BJ (cell line): ENCODE measurements around the gene ENDOG. TPM values are rescaled to one million over a fixed set of nuclear protein-coding genes. Genes with fewer than 3 reads are reported as not detected.
A peak's percentile ranks its signal among the peaks of the same experiment; 100 is the strongest.
"Not testable (repeated sequence)": the region's sequence is repeated elsewhere in the genome, so short reads cannot be mapped to it uniquely, and the experiment has no call there.

Source experiments
- CTCF ChIA-PET: fragments of 350-600 bp; formaldehyde crosslinking; extraction: SDS; loops from one replicate; lab custom pipeline; 2021; ENCODE audit warnings: antibody characterized with exemption, inconsistent platforms; lab: Yijun Ruan, JAX
- POLR2A ChIA-PET: fragments of 300-600 bp; sonication (Branson Sonifier 250); formaldehyde crosslinking; extraction: SDS; loops from one replicate; lab custom pipeline; 2021; ENCODE audit warnings: antibody characterized with exemption; lab: Charles Lee
- DNase-seq: peaks from one replicate; pipeline ENCODE4 v3.0.0-alpha.2; 2011; ENCODE audit warnings: low read depth
- H3K27me3 ChIP-seq: 2 replicates; pipeline ENCODE4 v1.6.0; 2011; ENCODE audit warnings: low read length; ENCODE audit not compliant: control insufficient read depth, insufficient read depth
- H3K36me3 ChIP-seq: 2 replicates; pipeline ENCODE4 v1.5.1; 2011; ENCODE audit warnings: low read length; ENCODE audit not compliant: control insufficient read depth, insufficient read depth
- H3K4me3 ChIP-seq: 2 replicates; pipeline ENCODE4 v1.5.1; 2011; ENCODE audit warnings: low read depth, mild to moderate bottlenecking, control low read depth, low read length
- CTCF ChIP-seq: IDR thresholded peaks from 2 replicates; pipeline ENCODE4 v1.5.1; 2011; ENCODE audit warnings: low read depth, mild to moderate bottlenecking, control low read depth, inconsistent platforms, low read length, moderate library complexity; ENCODE audit not compliant: insufficient read depth
- polyA plus RNA-seq: library from polyadenylated mRNA; depleted of rRNA; stranded (reverse); fragments of >200 nt; gene quantifications from 2 replicates; pipeline ENCODE4 v1.2.3, GENCODE V29; 2011

Gene ENDOG
- polyA plus RNA-seq, 1 experiment: 20.7 TPM

GRCh38 chr9:128845186-128845931 lies 27.1 kb downstream of the ENDOG start:
- no peaks in the 10 kb centered on the region for H3K27me3 ChIP-seq
- DNase-seq: no peak
- ChIA-PET CTCF (interaction anchor here (0.5 to 2.8 kb wide), 9 partner anchors 14 to 161 kb away, joined by 3 to 11 read pairs (median 4); partner anchors contain the start of gene ENDOG), POLR2A (no interaction called here)
- TF ChIP-seq CTCF: peak; percentile 39
- H3K36me3 ChIP-seq: no peaks in the 10 kb centered on the region
- H3K4me3 ChIP-seq: no peak overlapping the region

- DNase-seq: no peak
- no peak for TF ChIP-seq CTCF
- Histone ChIP-seq H3K36me3 (no peaks in the 10 kb centered on the region), H3K4me3 (no peak overlapping the region), H3K27me3 (no peaks in the 10 kb centered on the region)
- ChIA-PET POLR2A (no interaction called here), CTCF (interaction anchor here (1.0 kb wide), 2 partner anchors 16 to 81 kb away, joined by 3 to 4 read pairs; no protein-coding TSS in a partner anchor)
Observed at GRCh38 chr9:128846680-128847030, 28.4 kb downstream of the ENDOG start.

- POLR2A ChIA-PET: no interaction called here
- no peak for TF ChIP-seq CTCF
- DNase-seq: no peak
- CTCF ChIA-PET: no interaction called here
- no peaks in the 10 kb centered on the region for H3K36me3 ChIP-seq
- no peak overlapping the region for H3K4me3 ChIP-seq
- no peaks in the 10 kb centered on the region for H3K27me3 ChIP-seq
Observed at GRCh38 chr9:128847803-128848202, 29.5 kb downstream of the ENDOG start.

GRCh38 chr9:128851024-128851423 lies 32.7 kb downstream of the ENDOG start:
- H3K4me3 ChIP-seq, POLR2A ChIA-PET, DNase-seq, H3K27me3 ChIP-seq, H3K36me3 ChIP-seq: not testable (repeated sequence)
- CTCF ChIA-PET: interaction anchor here (1.0 kb wide), 1 partner anchor 78 kb away, joined by 3 read pairs; no protein-coding TSS in a partner anchor

GRCh38 chr9:128851779-128852600 lies 33.7 kb downstream of the ENDOG start:
- POLR2A ChIA-PET, H3K36me3 ChIP-seq, H3K27me3 ChIP-seq, H3K4me3 ChIP-seq, DNase-seq: not testable (repeated sequence)
- CTCF ChIA-PET: interaction anchor here (0.7 to 1.3 kb wide), 5 partner anchors 60 to 158 kb away, joined by 3 to 9 read pairs (median 3); no protein-coding TSS in a partner anchor
- TF ChIP-seq CTCF: peak; percentile 39

- H3K4me3 ChIP-seq, H3K36me3 ChIP-seq, H3K27me3 ChIP-seq, POLR2A ChIA-PET, DNase-seq: not testable (repeated sequence)
- CTCF ChIA-PET: interaction anchor here (0.7 to 1.3 kb wide), 4 partner anchors 59 to 157 kb away, joined by 3 to 9 read pairs (median 4); no protein-coding TSS in a partner anchor
Observed at GRCh38 chr9:128852646-128853045, 34.3 kb downstream of the ENDOG start.

GRCh38 chr9:128854454-128854853 lies 36.2 kb downstream of the ENDOG start:
- POLR2A ChIA-PET, H3K27me3 ChIP-seq, DNase-seq, H3K4me3 ChIP-seq, H3K36me3 ChIP-seq: not testable (repeated sequence)
- CTCF ChIA-PET: interaction anchor here (1.0 to 15.6 kb wide), 2 partner anchors 8 to 73 kb away, joined by 4 to 228 read pairs; no protein-coding TSS in a partner anchor

- CTCF ChIA-PET: interaction anchor here (1.0 to 15.6 kb wide), 3 partner anchors 13 to 69 kb away, joined by 3 to 228 read pairs (median 5); no protein-coding TSS in a partner anchor
- POLR2A ChIA-PET: interaction anchor here (0.7 kb wide), 1 partner anchor 178 kb away, joined by 5 read pairs; no protein-coding TSS in a partner anchor
Observed at GRCh38 chr9:128858476-128858875, 40.2 kb downstream of the ENDOG start.

More at GRCh38 chr9:128858476-128858875, 40.2 kb downstream of the ENDOG start:
- not testable (repeated sequence) for DNase-seq, H3K4me3 ChIP-seq, H3K27me3 ChIP-seq, H3K36me3 ChIP-seq
